Measurements from ENCODE around the gene BICD2. TPM values are rescaled to one million over a fixed set of nuclear protein-coding genes. Genes with fewer than 3 reads are reported as not detected.

Gene BICD2
- total RNA-seq, 2 donors from 2014 or later, result 22.9 to 34.0 TPM

DNA sequence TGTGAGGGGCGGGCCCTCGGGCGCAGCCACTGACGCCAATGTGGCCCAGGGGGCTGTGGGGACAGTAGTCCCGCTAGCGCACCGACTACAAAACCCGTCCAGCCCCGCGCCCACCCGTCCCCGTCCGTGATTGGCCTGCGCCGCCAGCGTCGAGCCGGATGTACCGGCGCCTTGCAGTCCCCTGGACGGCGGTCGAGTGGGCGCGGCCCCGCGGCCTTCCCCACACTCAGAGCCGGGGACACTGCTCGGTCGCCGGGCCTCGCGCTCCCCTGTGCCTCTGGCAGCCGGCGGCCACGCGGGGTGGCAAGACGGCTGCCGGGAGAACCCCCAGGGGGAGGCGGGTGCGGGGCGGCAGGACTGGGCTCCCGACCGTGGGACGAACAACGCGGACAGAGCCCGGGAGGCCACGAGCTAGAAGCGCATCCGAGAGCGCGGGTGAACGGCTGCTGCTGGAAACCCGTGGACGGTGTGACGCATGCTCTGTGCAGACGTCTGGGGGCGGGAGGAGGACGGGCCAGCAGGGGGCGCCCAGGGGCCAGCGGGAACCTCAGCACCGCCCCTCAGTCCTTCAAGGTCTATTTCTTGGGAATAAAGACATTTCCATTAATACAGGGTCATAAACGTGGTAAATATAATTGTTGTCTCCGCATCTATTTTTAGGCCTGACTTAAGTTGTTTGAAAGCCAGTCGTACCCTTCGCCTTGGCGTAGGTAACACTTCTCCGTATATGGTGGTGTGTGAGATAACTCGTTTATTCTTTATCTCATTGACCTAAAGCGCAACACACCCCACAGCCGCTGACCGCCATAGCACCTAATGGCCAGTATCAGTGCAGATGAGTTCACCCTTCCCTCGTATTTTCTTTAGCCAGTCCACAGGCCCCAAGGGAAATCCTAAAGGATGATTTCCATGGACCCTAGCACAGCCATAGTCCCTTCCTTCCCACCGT lies 629 bp upstream of the BICD2 start:
- no peaks in the 10 kb centered on the region for H3K27me3 Mint-ChIP-seq
- peak overlapping the region; percentile 90 for H3K4me3 Mint-ChIP-seq
- no peaks in the 10 kb centered on the region for H3K9me3 ChIP-seq (ENCODE audit: control insufficient read depth, low read length, poor library complexity, severe bottlenecking)
- peak overlapping the region; percentile 91 for H3K27ac Mint-ChIP-seq
- peak; percentile 94 to 97 (median 96) for DNase-seq
- H3K4me1 Mint-ChIP-seq, result peaks cover 41% of the 10 kb centered on the region
- ATAC-seq, result peak; percentile 92
- no peaks in the 10 kb centered on the region for H3K36me3 Mint-ChIP-seq (ENCODE audit: low read depth)

DNA sequence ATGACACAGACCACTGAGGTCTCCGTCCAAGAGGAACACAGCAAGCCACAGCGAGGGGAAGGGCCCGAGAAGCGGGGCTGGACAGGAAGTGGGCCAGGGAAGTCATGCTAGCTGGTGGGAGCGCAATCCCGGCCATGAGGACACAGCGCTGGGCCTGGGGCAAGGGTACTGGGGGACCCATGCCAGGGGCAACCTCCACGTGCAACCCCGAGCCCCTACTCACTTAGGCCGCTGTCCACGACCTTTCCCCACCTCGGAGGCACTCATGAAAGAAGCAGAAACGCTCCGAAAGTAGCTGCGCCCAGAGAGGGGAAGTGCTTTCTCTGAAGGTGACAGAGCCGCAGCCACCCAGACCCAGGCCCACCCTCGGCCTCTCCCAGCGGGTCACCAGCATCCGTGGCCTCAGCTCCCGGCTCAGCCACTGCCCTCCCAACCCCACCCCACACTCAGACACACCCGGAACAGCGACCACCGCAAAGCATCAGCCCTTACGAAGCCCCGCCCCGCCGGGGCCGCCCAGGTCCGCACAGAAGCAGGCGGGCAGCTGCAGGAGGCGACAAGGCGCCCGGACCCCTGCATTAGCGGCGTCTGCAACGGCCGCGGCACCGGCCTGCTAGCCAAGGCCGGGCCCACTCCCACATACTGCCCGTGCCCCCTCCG lies 782 bp downstream of the BICD2 start:
- H3K27me3 Mint-ChIP-seq, result no peaks in the 10 kb centered on the region
- H3K36me3 Mint-ChIP-seq (ENCODE audit: low read depth), result no peaks in the 10 kb centered on the region
- H3K9me3 ChIP-seq (ENCODE audit: control insufficient read depth, low read length, poor library complexity, severe bottlenecking), result no peaks in the 10 kb centered on the region
- DNase-seq (peak in 2 of 3 donors; percentile 30 to 36), ATAC-seq (no peak)
- peak overlapping the region; percentile 91 for H3K27ac Mint-ChIP-seq
- peak overlapping the region; percentile 90 for H3K4me3 Mint-ChIP-seq
- peaks cover 47% of the 10 kb centered on the region for H3K4me1 Mint-ChIP-seq

GRCh38 chr9:92762781-92763708 lies 1.6 kb downstream of the BICD2 start:
- no peak for ATAC-seq
- H3K4me1 Mint-ChIP-seq, result peaks cover 47% of the 10 kb centered on the region

DNA sequence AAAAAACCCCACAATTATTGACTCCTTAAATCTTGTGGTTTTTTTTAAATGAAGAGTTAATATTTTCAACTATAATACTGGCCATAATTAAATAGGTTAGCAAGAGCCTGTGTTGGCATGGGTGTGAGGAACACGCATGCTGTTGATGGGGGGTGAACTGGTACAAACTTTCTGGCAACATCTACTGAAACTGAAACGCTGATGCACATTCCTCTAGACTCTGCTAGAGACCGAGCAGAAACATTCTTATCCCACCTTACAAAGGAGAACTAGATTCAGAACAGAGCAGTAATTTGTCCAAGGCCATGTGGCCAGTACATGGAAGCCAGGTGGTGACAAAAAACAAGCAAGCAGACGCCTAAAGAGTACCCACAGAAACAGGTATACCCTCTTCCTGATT lies 2.4 kb downstream of the BICD2 start:
- Mint-ChIP-seq H3K4me1 (peaks cover 47% of the 10 kb centered on the region), H3K27me3 (no peaks in the 10 kb centered on the region), H3K27ac (peak overlapping the region; percentile 91), H3K36me3 (ENCODE audit: low read depth) (no peaks in the 10 kb centered on the region), H3K4me3 (peak overlapping the region; percentile 90)
- ATAC-seq (no peak), DNase-seq (no peak)
- H3K9me3 ChIP-seq (ENCODE audit: control insufficient read depth, low read length, poor library complexity, severe bottlenecking), result no peaks in the 10 kb centered on the region

More at GRCh38 chr9:92762781-92763708, 1.6 kb downstream of the BICD2 start:
- DNase-seq, result no peak
- Mint-ChIP-seq H3K36me3 (ENCODE audit: low read depth) (no peaks in the 10 kb centered on the region), H3K27ac (peak overlapping the region; percentile 91), H3K4me3 (peak overlapping the region; percentile 90), H3K27me3 (no peaks in the 10 kb centered on the region)
- no peaks in the 10 kb centered on the region for H3K9me3 ChIP-seq (ENCODE audit: control insufficient read depth, low read length, poor library complexity, severe bottlenecking)

DNA sequence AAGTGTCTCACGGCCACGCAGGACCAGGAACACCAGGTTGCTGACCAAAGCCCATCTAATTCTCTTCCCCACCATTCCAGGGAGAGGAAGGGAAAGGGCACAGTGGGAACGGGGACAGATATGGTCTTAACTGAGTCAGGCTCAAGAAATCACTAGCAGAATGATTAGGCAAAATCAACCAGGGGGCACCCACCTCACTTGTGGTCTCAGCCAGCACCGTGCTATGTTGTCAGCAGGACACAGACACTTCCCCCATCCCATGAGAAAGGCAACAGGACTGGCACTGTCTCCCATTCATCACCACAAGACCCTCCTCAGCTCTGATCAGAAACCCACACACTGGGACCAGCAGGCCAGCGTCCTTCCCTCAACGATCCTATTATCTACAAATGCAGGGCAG lies 2.9 kb downstream of the BICD2 start:
- no peaks in the 10 kb centered on the region for H3K27me3 Mint-ChIP-seq
- H3K4me1 Mint-ChIP-seq, result peaks cover 49% of the 10 kb centered on the region
- ATAC-seq, result no peak
- H3K4me3 Mint-ChIP-seq, result peak overlapping the region; percentile 90
- H3K9me3 ChIP-seq (ENCODE audit: control insufficient read depth, low read length, poor library complexity, severe bottlenecking), result no peaks in the 10 kb centered on the region
- no peaks in the 10 kb centered on the region for H3K36me3 Mint-ChIP-seq (ENCODE audit: low read depth)
- no peak for DNase-seq
- H3K27ac Mint-ChIP-seq, result peak overlapping the region; percentile 91

DNA sequence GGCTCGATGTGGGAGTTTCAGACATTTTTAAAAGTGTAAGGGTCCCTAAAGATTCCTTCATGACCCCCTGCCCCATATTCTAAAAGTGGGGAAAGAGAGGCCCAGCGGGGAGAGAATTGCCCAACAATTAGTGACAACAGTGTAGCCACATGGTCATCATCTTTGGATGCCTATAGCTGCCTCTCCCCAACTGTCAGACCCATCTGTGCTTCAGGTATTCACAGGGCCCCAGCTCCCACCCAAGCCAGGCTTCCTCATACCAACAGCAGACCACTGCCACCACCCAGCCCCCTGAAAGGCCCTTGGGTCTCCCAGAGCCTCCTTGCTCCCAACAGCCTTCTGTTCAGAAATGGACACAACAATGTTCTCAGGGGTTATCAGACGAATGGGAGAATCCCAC lies 4.1 kb downstream of the BICD2 start:
- peak overlapping the region; percentile 27 for H3K27ac Mint-ChIP-seq
- H3K4me3 Mint-ChIP-seq, result no peak overlapping the region
- no peak for ATAC-seq
- peaks cover 45% of the 10 kb centered on the region for H3K4me1 Mint-ChIP-seq
- H3K36me3 Mint-ChIP-seq (ENCODE audit: low read depth), result no peaks in the 10 kb centered on the region
- H3K9me3 ChIP-seq (ENCODE audit: control insufficient read depth, low read length, poor library complexity, severe bottlenecking), result no peaks in the 10 kb centered on the region
- DNase-seq, result no peak
- H3K27me3 Mint-ChIP-seq, result no peaks in the 10 kb centered on the region

GRCh38 chr9:92760070-92760469 lies 4.6 kb downstream of the BICD2 start:
- no peaks in the 10 kb centered on the region for H3K9me3 ChIP-seq (ENCODE audit: control insufficient read depth, low read length, poor library complexity, severe bottlenecking)

GRCh38 chr9:92759446-92759845 lies 5.2 kb downstream of the BICD2 start:
- Mint-ChIP-seq H3K27me3 (no peaks in the 10 kb centered on the region), H3K4me1 (peaks cover 48% of the 10 kb centered on the region), H3K4me3 (no peak overlapping the region), H3K36me3 (ENCODE audit: low read depth) (no peaks in the 10 kb centered on the region), H3K27ac (no peak overlapping the region)
- ATAC-seq, result no peak
- no peaks in the 10 kb centered on the region for H3K9me3 ChIP-seq (ENCODE audit: control insufficient read depth, low read length, poor library complexity, severe bottlenecking)
- no peak for DNase-seq

More at GRCh38 chr9:92760070-92760469, 4.6 kb downstream of the BICD2 start:
- Mint-ChIP-seq H3K27ac (no peak overlapping the region), H3K36me3 (ENCODE audit: low read depth) (no peaks in the 10 kb centered on the region), H3K27me3 (no peaks in the 10 kb centered on the region), H3K4me3 (no peak overlapping the region), H3K4me1 (peaks cover 45% of the 10 kb centered on the region)
- DNase-seq (no peak), ATAC-seq (no peak)

- DNase-seq (no peak), ATAC-seq (no peak)
- Mint-ChIP-seq H3K27ac (no peak overlapping the region), H3K4me1 (peaks cover 43% of the 10 kb centered on the region), H3K4me3 (no peak overlapping the region), H3K36me3 (ENCODE audit: low read depth) (no peaks in the 10 kb centered on the region), H3K27me3 (no peaks in the 10 kb centered on the region)
- H3K9me3 ChIP-seq (ENCODE audit: control insufficient read depth, low read length, poor library complexity, severe bottlenecking), result no peaks in the 10 kb centered on the region
Measured at GRCh38 chr9:92756792-92757191, 7.8 kb downstream of the BICD2 start.

DNA sequence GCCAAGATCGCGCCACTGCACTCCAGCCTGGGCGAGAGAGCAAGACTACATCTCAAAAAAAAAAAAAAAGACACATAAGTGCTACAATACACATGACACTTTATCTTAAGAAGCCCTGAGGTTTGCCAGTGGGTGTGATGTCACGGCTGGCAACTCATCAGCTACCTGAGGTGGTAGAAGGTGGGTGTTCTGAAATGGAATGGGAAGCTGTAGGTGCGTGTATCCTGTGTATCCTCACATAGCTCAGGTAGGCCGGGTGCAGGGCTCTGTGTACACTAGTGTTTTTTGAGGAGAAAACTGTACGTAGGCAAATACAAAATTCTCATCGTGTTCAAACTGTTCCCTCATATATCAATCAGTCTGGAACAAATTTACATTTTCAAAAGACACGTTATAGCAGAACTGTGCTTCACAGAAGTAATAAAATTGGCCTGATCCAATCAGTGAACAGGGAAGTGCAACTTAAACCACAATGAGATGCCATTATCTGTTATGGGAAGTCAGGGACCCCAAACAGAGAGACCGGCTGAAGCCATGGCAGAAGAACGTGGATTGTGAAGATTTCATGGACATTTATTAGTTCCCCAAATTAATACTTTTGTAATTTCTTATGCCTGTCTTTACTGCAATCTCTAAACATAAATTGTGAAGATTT lies 10.4 kb downstream of the BICD2 start:
- Mint-ChIP-seq H3K4me3 (no peak overlapping the region), H3K4me1 (peaks cover 32% of the 10 kb centered on the region), H3K27ac (no peak overlapping the region), H3K36me3 (ENCODE audit: low read depth) (no peaks in the 10 kb centered on the region), H3K27me3 (no peaks in the 10 kb centered on the region)
- ATAC-seq (no peak), DNase-seq (no peak)
- H3K9me3 ChIP-seq (ENCODE audit: control insufficient read depth, low read length, poor library complexity, severe bottlenecking), result no peaks in the 10 kb centered on the region

GRCh38 chr9:92752812-92753404 lies 11.7 kb downstream of the BICD2 start:
- no peaks in the 10 kb centered on the region for H3K9me3 ChIP-seq (ENCODE audit: control insufficient read depth, low read length, poor library complexity, severe bottlenecking)
- DNase-seq (no peak), ATAC-seq (no peak)
- Mint-ChIP-seq H3K27me3 (no peaks in the 10 kb centered on the region), H3K4me1 (peaks cover 36% of the 10 kb centered on the region), H3K27ac (no peak overlapping the region), H3K36me3 (ENCODE audit: low read depth) (no peaks in the 10 kb centered on the region), H3K4me3 (no peak overlapping the region)

DNA sequence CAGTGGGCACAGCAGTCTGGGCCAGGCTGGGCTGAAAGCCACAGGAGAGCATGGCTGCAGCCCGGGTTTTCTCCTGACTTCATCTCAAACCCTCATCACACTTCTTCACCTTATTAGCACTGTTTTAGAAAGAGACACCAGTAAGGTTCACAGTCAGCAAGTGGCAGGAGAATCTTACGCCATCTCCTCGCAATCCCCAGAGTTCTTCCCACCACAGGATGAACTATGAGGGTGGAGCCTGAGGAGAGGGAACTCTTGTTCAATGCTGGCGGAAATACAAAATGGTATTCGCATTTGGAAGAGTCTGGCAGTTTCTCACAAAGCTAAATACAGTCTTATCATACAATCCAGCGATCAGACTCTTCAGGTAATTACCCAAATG lies 14.7 kb downstream of the BICD2 start:
- H3K9me3 ChIP-seq (ENCODE audit: control insufficient read depth, low read length, poor library complexity, severe bottlenecking), result no peaks in the 10 kb centered on the region
- no peak overlapping the region for H3K27ac Mint-ChIP-seq
- DNase-seq (no peak), ATAC-seq (no peak)
- H3K4me1 Mint-ChIP-seq, result peaks cover 50% of the 10 kb centered on the region
- H3K36me3 Mint-ChIP-seq (ENCODE audit: low read depth), result no peaks in the 10 kb centered on the region
- no peak overlapping the region for H3K4me3 Mint-ChIP-seq
- no peaks in the 10 kb centered on the region for H3K27me3 Mint-ChIP-seq
